Posterior cingulate gyrus (tissue), 11 donors: Measurements from ENCODE around the gene SLC6A8.

Experiments used
- DNase-seq, 10 donors: peaks; one replicate each; pipeline versions ENCODE4 v3.0.0 to v3.0.0-alpha.2; 2020 to 2021; ENCODE audit warnings: mixed read lengths in 3 of 10
- intact Hi-C: fragments of 100-400 bp; cut with DNase I; formaldehyde crosslinking; loops from one replicate; pipeline ENCODE4 v1.15.1; 2023

Gene SLC6A8

GRCh38 chrX:153647461-153648357, 40.0 kb upstream of the SLC6A8 start:
- peak in 3 of 10 donors; percentile 8 to 74 (median 73) for DNase-seq
- intact Hi-C loops, result no loop called here

DNA sequence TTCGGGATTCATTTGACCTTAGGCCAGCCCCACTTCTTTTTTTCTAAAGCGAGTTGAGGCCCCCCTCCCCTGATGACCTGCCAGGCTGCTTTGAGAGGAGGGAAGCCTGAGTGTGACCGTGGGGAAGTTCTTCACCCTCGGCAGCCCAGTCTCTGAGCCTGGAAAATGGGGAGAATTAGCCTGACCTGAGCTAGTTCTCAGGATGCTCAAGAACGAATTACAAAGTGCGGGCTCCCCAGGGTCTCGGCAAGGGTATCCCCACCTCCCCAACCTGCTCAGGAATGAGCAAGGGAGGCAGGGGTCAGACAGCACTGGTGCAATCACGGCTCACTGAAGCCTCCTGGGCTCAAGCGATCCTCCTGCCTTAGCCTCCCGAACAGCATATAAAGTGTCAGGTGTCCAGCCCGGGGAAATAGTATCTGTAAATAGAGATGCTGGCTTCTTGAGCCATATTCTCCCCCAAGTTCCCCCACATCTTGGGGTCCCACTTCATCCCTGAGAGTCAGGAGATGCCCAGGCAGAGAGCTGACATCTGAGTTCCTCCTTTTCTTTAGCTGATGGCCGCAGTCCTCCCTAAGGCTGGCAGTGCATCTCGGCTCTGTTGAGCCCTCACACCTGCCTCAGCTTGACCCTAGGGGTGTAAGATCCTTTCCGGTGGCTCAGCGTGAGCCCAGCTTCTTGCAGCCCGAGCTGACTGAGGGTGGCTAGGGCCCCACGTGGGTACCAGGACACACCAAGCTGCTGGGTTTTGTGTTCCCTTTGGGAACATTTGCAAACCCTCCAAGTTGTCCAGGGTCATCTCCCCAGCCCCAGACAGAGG, 39.2 kb upstream of the SLC6A8 start:
- intact Hi-C loops, result no loop called here

GRCh38 chrX:153649178-153649914, 38.4 kb upstream of the SLC6A8 start:
- peak in 6 of 10 donors; percentile 7 to 75 (median 39) for DNase-seq
- intact Hi-C loops, result no loop called here

More for the DNA sequence above, 39.2 kb upstream of the SLC6A8 start:
- DNase-seq, result peak in 3 of 10 donors; percentile 34 to 74 (median 41)

GRCh38 chrX:153649915-153650782, 37.6 kb upstream of the SLC6A8 start:
- intact Hi-C loops, result no loop called here

GRCh38 chrX:153650959-153651358, 36.8 kb upstream of the SLC6A8 start:
- intact Hi-C loops, result no loop called here
- DNase-seq, result peak in 3 of 10 donors; percentile 2 to 52 (median 17)

More at GRCh38 chrX:153649915-153650782, 37.6 kb upstream of the SLC6A8 start:
- DNase-seq, result peak in 5 of 10 donors; percentile 0 to 77 (median 53)

- peak in 4 of 10 donors; percentile 0 to 70 (median 24) for DNase-seq
- intact Hi-C loops, result no loop called here
Measured at GRCh38 chrX:153651540-153652079, 36.1 kb upstream of the SLC6A8 start.

- intact Hi-C loops, result no loop called here
- no peak for DNase-seq
Measured at GRCh38 chrX:153653556-153653955, 34.2 kb upstream of the SLC6A8 start.

DNA sequence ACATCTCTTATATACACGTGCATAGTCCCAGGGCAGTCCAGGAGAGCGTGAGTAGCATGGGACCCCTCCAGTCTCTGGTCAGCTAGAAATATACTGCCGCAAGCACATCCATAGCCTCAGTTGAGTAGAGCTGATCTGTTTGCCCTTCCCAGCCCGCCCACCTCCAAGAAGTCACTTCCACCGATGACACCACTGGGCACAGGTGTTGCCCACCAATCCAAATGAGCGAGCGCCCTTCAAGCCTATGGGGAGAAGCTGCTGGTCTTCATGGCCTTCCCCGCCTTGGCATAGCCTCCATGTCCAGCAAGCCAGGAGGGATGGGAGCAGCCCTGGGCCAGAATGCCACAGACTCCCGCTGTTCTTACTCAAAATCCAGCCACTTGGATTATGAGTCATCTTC, 30.6 kb upstream of the SLC6A8 start:
- DNase-seq, result peak in 2 of 10 donors; percentile 11 to 35

DNA sequence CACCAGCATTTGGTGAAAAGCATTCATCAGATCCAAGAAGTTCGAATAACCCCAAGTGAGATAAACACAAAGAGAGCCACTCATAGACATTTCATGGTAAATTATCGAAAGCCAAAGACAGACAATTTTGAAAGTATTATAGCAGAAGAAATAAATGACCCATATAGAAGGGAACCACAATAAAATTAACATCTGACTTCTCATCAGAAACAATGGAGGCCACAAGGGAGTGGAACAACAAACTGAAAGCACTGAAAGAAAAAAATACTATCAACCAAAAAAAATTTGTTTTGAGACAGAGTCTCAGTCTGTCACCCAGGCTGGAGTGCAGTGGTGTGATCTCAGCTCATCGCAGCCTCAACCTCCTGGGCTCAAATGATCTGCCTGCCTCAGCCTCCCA, 28.5 kb upstream of the SLC6A8 start:
- DNase-seq, result no peak
- intact Hi-C loops, result no loop called here

More for the DNA sequence above, 30.6 kb upstream of the SLC6A8 start:
- intact Hi-C loops, result no loop called here

DNA sequence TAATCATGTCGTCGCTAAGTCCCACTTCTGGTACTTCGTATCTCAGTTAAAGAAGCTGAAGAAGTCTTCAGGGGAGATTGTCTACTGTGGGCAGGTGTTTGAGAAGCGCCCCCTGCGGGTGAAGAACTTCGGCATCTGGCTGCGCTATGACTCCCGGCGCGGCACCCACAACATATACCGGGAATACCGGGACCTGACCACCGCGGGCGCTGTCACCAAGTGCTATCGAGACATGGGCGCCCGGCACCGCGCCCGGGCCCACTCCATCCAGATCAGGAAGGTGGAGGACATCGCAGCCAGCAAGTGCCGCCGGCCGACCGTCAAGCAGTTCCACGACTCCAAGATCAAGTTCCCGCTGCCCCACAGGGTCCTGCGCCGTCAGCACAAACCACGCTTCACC, 25.5 kb upstream of the SLC6A8 start:
- DNase-seq, result peak in 6 of 10 donors; percentile 21 to 90 (median 54)
- intact Hi-C loops, result no loop called here

- intact Hi-C loops, result loop anchor here (5.0 kb wide), 2 partner anchors 54 to 129 kb away; no protein-coding TSS in a partner anchor
- peak in 2 of 10 donors; percentile 60 to 63 for DNase-seq
Measured at GRCh38 chrX:153665726-153666306, 21.9 kb upstream of the SLC6A8 start.

DNA sequence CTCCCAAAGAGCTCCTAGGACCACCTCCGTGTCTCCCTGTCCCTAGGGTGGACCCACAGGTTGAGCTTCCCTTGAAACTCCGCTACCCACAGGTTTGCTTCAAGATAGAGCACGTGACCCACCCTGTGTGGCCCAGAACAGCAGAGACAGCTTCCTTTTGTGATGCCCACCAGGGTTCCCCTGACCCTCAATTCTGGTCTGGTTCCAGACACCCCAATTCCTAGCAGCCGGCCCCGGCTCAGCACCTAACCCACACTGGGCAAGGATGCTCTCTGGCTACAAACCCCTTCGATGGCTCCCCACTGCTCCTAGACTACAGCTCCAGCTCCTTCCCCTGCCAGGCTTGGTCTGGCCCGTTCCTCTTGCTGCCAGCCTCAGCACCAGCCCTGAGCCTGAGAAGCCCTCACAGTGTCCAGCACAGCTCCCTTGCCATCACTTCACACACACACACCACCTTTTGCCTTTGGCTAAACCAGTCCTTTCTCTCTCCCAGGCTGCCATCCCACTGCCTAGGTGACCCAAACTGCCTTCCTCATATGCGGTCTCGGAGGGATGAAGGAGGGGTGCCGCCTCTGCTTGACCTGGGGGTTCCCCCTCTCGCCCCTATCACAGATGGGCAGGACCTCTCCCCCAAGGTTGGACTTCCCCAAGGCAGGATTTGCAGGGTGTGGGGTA, 20.3 kb upstream of the SLC6A8 start:
- peak in 2 of 10 donors; percentile 48 to 55 for DNase-seq
- intact Hi-C loops, result loop anchor here (1.0 to 5.0 kb wide), 3 partner anchors 55 to 130 kb away; no protein-coding TSS in a partner anchor

DNA sequence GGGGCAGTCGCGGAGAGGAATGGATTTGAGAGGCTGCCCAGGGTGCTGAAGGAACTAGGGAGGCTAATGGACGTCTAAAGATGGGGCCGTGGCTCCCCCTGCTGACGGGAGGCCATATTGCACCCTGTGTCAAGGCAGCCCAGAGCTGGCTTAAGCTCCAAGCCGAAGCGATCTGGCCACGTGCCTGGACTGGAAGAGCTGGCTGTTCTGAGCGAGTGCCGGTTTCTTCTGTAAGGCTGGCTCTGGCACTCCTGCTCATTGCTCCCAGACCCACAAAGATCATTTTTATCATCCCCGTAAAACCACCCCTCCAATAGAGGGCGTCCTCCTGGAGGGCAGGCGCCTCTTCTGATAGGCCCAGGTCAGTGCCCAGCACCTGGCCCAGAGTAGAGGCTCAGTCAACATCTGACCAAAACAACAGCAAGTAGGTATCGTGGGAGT, 19.8 kb upstream of the SLC6A8 start:
- peak; percentile 73 to 98 (median 90) for DNase-seq
- intact Hi-C loops, result loop anchor here (1.0 to 5.0 kb wide), 3 partner anchors 56 to 131 kb away; no protein-coding TSS in a partner anchor

- DNase-seq, result peak in 2 of 10 donors; percentile 53 to 66
- intact Hi-C loops, result loop anchor here (5.0 kb wide), 2 partner anchors 56 to 131 kb away; no protein-coding TSS in a partner anchor
Measured at GRCh38 chrX:153668423-153669173, 19.1 kb upstream of the SLC6A8 start.

DNA sequence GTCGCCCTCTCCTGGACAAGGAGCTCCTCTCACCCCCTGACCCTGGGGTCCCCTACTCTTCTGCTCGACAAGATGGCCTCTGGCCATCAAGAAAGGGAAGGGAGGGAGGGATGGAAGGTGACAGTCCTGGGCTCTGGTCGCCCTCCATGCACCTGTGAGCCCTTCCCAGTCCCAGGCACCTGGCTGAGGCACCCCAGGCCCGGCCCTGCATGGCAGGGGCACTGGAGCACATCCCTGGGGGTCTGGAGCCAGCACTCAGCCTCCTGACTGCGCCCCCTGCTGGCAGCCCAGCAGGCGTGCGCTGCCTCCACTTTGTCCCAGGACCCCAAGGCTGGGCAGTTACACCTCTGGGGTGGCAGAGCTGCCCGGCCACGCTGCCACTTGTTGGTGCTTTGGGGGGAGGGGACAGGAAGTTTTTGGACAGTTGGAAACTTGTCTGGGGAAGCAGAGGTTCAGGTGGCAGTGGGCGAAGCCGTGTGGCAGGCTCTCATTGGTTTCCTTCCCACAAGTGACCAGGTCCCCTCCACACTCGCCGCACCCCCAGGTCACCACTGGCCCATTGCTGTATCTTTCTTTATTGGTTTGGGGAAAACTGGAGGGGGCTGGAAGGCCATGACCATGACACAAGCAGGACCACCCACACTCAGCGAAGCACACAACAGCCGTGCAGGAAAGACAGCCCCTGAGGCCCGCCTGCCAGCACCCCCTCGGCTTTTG, 18.4 kb upstream of the SLC6A8 start:
- peak in 3 of 10 donors; percentile 63 to 77 (median 77) for DNase-seq
- intact Hi-C loops, result loop anchor here (5.0 kb wide), 2 partner anchors 57 to 132 kb away; no protein-coding TSS in a partner anchor
